GM12878 (cell line): ENCODE data around the gene PRKCZ. TPM values are rescaled to one million over a fixed set of nuclear protein-coding genes. Genes with fewer than 3 reads are reported as not detected.

Source experiments
- ATAC-seq: fragments of 200-7000 bp; cut with Tn5 transposase; 3 replicates; pipeline ENCODE4 v1.9.1; 2020; ENCODE audit warnings: mild to moderate bottlenecking, moderate library complexity
- BruUV-seq: library from RNA; stranded (reverse); fragments of 400-500 nt; replicated peaks from 2 replicates; lab custom pipeline; 2021; lab: Mats Ljungman, UMichigan
- CTCF ChIA-PET: fragments of 300-600 bp; sonication (Branson Sonifier 250); formaldehyde crosslinking; extraction: SDS; loops from one replicate; lab custom pipeline; 2021; ENCODE audit warnings: inconsistent platforms; lab: Yijun Ruan, JAX
- POLR2A ChIA-PET: fragments of 350-600 bp; formaldehyde crosslinking; extraction: SDS; loops from one replicate; lab custom pipeline; 2021; ENCODE audit warnings: inconsistent platforms; lab: Charles Lee
- RAD21 ChIA-PET: fragments of 300-600 bp; sonication (Branson Sonifier 250); formaldehyde crosslinking; loops from one replicate; lab custom pipeline; 2023; ENCODE audit warnings: antibody characterized with exemption; ENCODE audit not compliant: unreplicated experiment; lab: Charles Lee
- SMC1A ChIA-PET: fragments of 300-600 bp; sonication (Branson Sonifier 250); formaldehyde crosslinking; loops from one replicate; lab custom pipeline; 2023; ENCODE audit not compliant: unreplicated experiment, uncharacterized antibody; lab: Charles Lee
- DNase-seq: peaks from one replicate; pipeline ENCODE4 v3.0.0-alpha.2; 2011; ENCODE audit warnings: low read depth, low spot score
- FAIRE-seq: peaks from 3 replicates; lab custom pipeline; 2011; peaks lifted over from hg19 to GRCh38; lab: Jason Lieb, UNC
- H2AFZ ChIP-seq: 2 replicates; pipeline ENCODE4 v1.6.0; 2011; ENCODE audit warnings: low read depth, low read length, control low read depth; ENCODE audit not compliant: control insufficient read depth
- H3K27ac ChIP-seq: 2 replicates; pipeline ENCODE4 v1.5.1; 2011; ENCODE audit warnings: control low read depth; ENCODE audit not compliant: control insufficient read depth, insufficient read depth
- H3K27me3 ChIP-seq, 2 experiments: replicated peaks in 1 of 2; 2 replicates each; pipeline versions ENCODE4 v1.6.0 to v1.6.1; 2011; ENCODE audit warnings: low read length in 1 of 2; ENCODE audit not compliant: control insufficient read depth in 2 of 2, insufficient read depth in 2 of 2
- H3K36me3 ChIP-seq, 2 experiments: 2 replicates each; pipeline ENCODE4 v1.5.1; 2011; ENCODE audit warnings: low read length in 1 of 2; ENCODE audit not compliant: control insufficient read depth in 2 of 2, insufficient read depth in 2 of 2
- H3K4me1 ChIP-seq: 2 replicates; pipeline ENCODE4 v1.6.1; 2011; ENCODE audit warnings: mild to moderate bottlenecking, low read length, moderate library complexity, mixed read lengths; ENCODE audit not compliant: control insufficient read depth, insufficient read depth
- H3K4me2 ChIP-seq: 2 replicates; pipeline ENCODE4 v1.6.0; 2011; ENCODE audit warnings: control low read depth; ENCODE audit not compliant: control insufficient read depth, insufficient read depth
- H3K4me3 ChIP-seq: fragments of 200-600 bp; sonication (generic); 2 replicates; pipeline ENCODE4 v1.5.1; 2016
- H3K79me2 ChIP-seq: 2 replicates; pipeline ENCODE4 v1.6.0; 2011; ENCODE audit warnings: low read length; ENCODE audit not compliant: control insufficient read depth, insufficient read depth
- H3K9ac ChIP-seq: 2 replicates; pipeline ENCODE4 v1.8.0; 2011; ENCODE audit warnings: low read length, control low read depth, mixed read lengths; ENCODE audit not compliant: control insufficient read depth, insufficient read depth
- H3K9me3 ChIP-seq: replicated peaks from 3 replicates; pipeline ENCODE4 v1.5.1; 2011; ENCODE audit warnings: mild to moderate bottlenecking, low read length; ENCODE audit not compliant: control insufficient read depth, insufficient read depth
- H4K20me1 ChIP-seq: 2 replicates; pipeline ENCODE4 v1.6.0; 2011; ENCODE audit not compliant: control insufficient read depth, insufficient read depth
- BHLHE40 ChIP-seq, 2 experiments: fragments of 450-650 bp in 1 of 2; IDR thresholded peaks; 2 replicates each; pipeline ENCODE4 v1.6.1; 2011 to 2017; ENCODE audit warnings: low read depth in 2 of 2, borderline replicate concordance in 1 of 2, improper control_type of control experiment in 1 of 2, low read length in 1 of 2, mild to moderate bottlenecking in 1 of 2
- CBX5 ChIP-seq: sonication (generic); IDR thresholded peaks from 2 replicates; pipeline ENCODE4 v1.6.1; 2016; ENCODE audit warnings: low read depth, moderate library complexity, mild to moderate bottlenecking, inconsistent platforms
- FOXK2 ChIP-seq: fragments of 450-650 bp; IDR thresholded peaks from 2 replicates; pipeline ENCODE4 v1.6.1; 2017; ENCODE audit warnings: mild to moderate bottlenecking, moderate library complexity
- FOXM1 ChIP-seq: IDR thresholded peaks from 2 replicates; pipeline ENCODE4 v1.6.1; 2012; ENCODE audit warnings: low read depth, mild to moderate bottlenecking, inconsistent platforms, low read length, moderate library complexity
- MYC ChIP-seq: IDR thresholded peaks from 2 replicates; pipeline ENCODE4 v1.6.1; 2011; ENCODE audit warnings: mild to moderate bottlenecking, low read length, moderate library complexity, inconsistent platforms; ENCODE audit not compliant: insufficient read depth, insufficient replicate concordance, insufficient read length, severe bottlenecking
- NFYB ChIP-seq: IDR thresholded peaks from 2 replicates; pipeline ENCODE4 v1.6.1; 2011; ENCODE audit warnings: low read depth, mild to moderate bottlenecking, low read length, improper control_type of control experiment, moderate library complexity; ENCODE audit not compliant: insufficient read depth
- SMC3 ChIP-seq: IDR thresholded peaks from 2 replicates; pipeline ENCODE4 v1.6.1; 2011; ENCODE audit warnings: low read length, improper control_type of control experiment, borderline replicate concordance
- STAT1 ChIP-seq: fragments of 450-650 bp; conservative IDR thresholded peaks from 2 replicates; pipeline ENCODE4 v1.6.1; 2014; ENCODE audit warnings: antibody characterized with exemption, mild to moderate bottlenecking
- TCF12 ChIP-seq: IDR thresholded peaks from 2 replicates; pipeline ENCODE4 v1.6.1; 2011; ENCODE audit warnings: low read depth, mild to moderate bottlenecking, low read length
- ZBED1 ChIP-seq: IDR thresholded peaks from 2 replicates; pipeline ENCODE4 v1.6.1; 2016; ENCODE audit warnings: borderline replicate concordance
- ZBTB33 ChIP-seq: fragments of 450-650 bp; IDR thresholded peaks from 2 replicates; pipeline ENCODE4 v1.6.1; 2017; ENCODE audit warnings: mild to moderate bottlenecking
- WGBS: methylation state at CpG from one replicate; pipeline ENCODE4 v1.1.6; 2016; ENCODE audit warnings: low lambda C conversion rate; ENCODE audit not compliant: insufficient replicate concordance, insufficient coverage; ENCODE audit errors: missing lambda C conversion rate; 5-methylcytosine and 5-hydroxymethylcytosine counted together
- in situ Hi-C: fragments of 300-500 bp; cut with MboI; formaldehyde crosslinking; loops from 9 replicates; pipeline ENCODE4 v1.14.3; 2018; ENCODE audit warnings: mixed read lengths
- intact Hi-C: fragments of 100-400 bp; cut with micrococcal nuclease; formaldehyde crosslinking; loops from one replicate; pipeline ENCODE4 v1.14.2; 2022; ENCODE audit not compliant: unreplicated experiment
- polyA plus RNA-seq, 11 experiments: library from polyadenylated mRNA; depleted of rRNA in 4 of 11; unstranded in 6 of 11; stranded (reverse) in 5 of 11; fragments of >200 nt; fragmentation: Nextera tagmentation in 4 of 11; fragmentation: Illumina TruSeq in 1 of 11; extraction: Ambion mirVana in 4 of 11; extraction: Trizol in 1 of 11; gene quantifications; 1 replicate in 1 of 11; 2 replicates in 10 of 11; pipeline versions ENCODE4 v1.2.1 to v1.2.3, GENCODE V29; 2011 to 2016; ENCODE audit warnings: inconsistent platforms in 2 of 11, missing spikeins in 2 of 11, low read depth in 1 of 11
- total RNA-seq, 4 experiments: library from RNA; depleted of rRNA in 3 of 4; stranded (reverse); fragments of >200 nt in 3 of 4; fragmentation: Illumina TruSeq in 1 of 4; extraction: Trizol in 1 of 4; gene quantifications; 2 replicates each; pipeline versions ENCODE4 v1.2.1 to v1.2.3, GENCODE V29; 2013 to 2021
- TF ChIP-seq, protein P1 (sequence below): fragments of 450-650 bp; IDR thresholded peaks from 2 replicates; pipeline ENCODE4 v1.6.1; 2017; ENCODE audit warnings: mild to moderate bottlenecking, low read depth, inconsistent platforms; ENCODE audit not compliant: poor library complexity, severe bottlenecking
- TF ChIP-seq, protein P2 (sequence below): fragments of 450-650 bp; IDR thresholded peaks from 2 replicates; pipeline ENCODE4 v1.6.1; 2017; ENCODE audit warnings: low read depth, mild to moderate bottlenecking, moderate library complexity
- TF ChIP-seq, protein P3 (sequence below): IDR thresholded peaks from 2 replicates; pipeline ENCODE4 v1.6.1; 2012; ENCODE audit warnings: low read depth, low read length, improper control_type of control experiment

Gene PRKCZ
- total and polyA plus RNA-seq, 10 of the 15 experiments (the other 5 are each of a cell fraction or from before 2014, with no cell fraction given): 0.05 to 1.9 (median 0.64) TPM; not detected in 1

DNA sequence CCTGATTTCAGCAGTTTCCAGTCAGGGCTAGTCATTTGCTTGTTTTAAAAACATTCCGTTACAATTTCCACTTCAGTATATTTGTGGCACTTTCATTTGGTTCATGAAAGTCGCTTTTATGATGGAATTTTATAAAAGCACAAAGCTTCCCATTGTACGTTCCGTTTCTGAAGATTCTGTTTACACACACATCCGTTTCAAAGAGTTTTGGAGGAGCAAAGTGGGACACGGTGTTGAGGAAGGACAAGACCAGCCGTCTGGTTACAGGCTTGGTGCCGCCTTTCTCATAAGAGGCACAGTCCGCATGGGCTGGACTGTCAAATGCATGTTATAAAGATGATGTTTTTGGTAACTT lies 84.0 kb downstream of the PRKCZ start:
- Histone ChIP-seq H3K36me3 (no peaks in the 10 kb centered on the region), H3K4me1 (peaks cover 5% of the 10 kb centered on the region), H3K27ac (no peak overlapping the region), H3K27me3 (no peaks in the 10 kb centered on the region), H3K9ac (no peak overlapping the region), H3K4me2 (no peak overlapping the region), H3K4me3 (no peak overlapping the region), H4K20me1 (no peaks in the 10 kb centered on the region), H2AFZ (no peak overlapping the region), H3K9me3 (no peaks in the 10 kb centered on the region), H3K79me2 (no peaks in the 10 kb centered on the region)
- ATAC-seq (no peak), FAIRE-seq (no peak), DNase-seq (no peak)
- RAD21 ChIA-PET: no interaction called here
- 82% methylated on average over 9 of the region's 9 CpGs for WGBS
- no TSS peak for BruUV-seq
- in situ Hi-C loops (no loop called here), intact Hi-C loops (no loop called here)
- TF ChIP-seq FOXM1 (no peak), ZBED1 (no peak), BHLHE40 (IDR thresholded peaks at IDR 0.05; ENCODE audit: borderline replicate concordance in 1 of 2, low read depth in 2 of 2, low read length in 1 of 2) (no peak), FOXK2 (no peak), MYC (no peak), ZBTB33 (no peak), TCF12 (no peak), NFYB (no peak), SMC3 (no peak), STAT1 (no peak), CBX5 (no peak)
- TF ChIP-seq, protein P1, sequence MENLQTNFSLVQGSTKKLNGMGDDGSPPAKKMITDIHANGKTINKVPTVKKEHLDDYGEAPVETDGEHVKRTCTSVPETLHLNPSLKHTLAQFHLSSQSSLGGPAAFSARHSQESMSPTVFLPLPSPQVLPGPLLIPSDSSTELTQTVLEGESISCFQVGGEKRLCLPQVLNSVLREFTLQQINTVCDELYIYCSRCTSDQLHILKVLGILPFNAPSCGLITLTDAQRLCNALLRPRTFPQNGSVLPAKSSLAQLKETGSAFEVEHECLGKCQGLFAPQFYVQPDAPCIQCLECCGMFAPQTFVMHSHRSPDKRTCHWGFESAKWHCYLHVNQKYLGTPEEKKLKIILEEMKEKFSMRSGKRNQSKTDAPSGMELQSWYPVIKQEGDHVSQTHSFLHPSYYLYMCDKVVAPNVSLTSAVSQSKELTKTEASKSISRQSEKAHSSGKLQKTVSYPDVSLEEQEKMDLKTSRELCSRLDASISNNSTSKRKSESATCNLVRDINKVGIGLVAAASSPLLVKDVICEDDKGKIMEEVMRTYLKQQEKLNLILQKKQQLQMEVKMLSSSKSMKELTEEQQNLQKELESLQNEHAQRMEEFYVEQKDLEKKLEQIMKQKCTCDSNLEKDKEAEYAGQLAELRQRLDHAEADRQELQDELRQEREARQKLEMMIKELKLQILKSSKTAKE: no peak
- TF ChIP-seq, protein P2, sequence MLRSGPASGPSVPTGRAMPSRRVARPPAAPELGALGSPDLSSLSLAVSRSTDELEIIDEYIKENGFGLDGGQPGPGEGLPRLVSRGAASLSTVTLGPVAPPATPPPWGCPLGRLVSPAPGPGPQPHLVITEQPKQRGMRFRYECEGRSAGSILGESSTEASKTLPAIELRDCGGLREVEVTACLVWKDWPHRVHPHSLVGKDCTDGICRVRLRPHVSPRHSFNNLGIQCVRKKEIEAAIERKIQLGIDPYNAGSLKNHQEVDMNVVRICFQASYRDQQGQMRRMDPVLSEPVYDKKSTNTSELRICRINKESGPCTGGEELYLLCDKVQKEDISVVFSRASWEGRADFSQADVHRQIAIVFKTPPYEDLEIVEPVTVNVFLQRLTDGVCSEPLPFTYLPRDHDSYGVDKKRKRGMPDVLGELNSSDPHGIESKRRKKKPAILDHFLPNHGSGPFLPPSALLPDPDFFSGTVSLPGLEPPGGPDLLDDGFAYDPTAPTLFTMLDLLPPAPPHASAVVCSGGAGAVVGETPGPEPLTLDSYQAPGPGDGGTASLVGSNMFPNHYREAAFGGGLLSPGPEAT: no peak
- TF ChIP-seq, protein P3, sequence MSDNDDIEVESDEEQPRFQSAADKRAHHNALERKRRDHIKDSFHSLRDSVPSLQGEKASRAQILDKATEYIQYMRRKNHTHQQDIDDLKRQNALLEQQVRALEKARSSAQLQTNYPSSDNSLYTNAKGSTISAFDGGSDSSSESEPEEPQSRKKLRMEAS: no peak
- POLR2A ChIA-PET: no interaction called here
- CTCF ChIA-PET: no interaction called here
- SMC1A ChIA-PET: no interaction called here
